Left hindlimb (tissue), 1 donor: Measurements from ENCODE around the gene PSTPIP1.

Experiments used
- DNase-seq: peaks from one replicate; pipeline ENCODE4 v3.0.0-alpha.2; 2018

Gene PSTPIP1

GRCh38 chr15:77001966-77002365, 7.0 kb downstream of the PSTPIP1 start:
- DNase-seq, result no peak

GRCh38 chr15:77002436-77002835, 7.5 kb downstream of the PSTPIP1 start:
- no peak for DNase-seq

GRCh38 chr15:77002954-77003912, 8.3 kb downstream of the PSTPIP1 start:
- DNase-seq, result no peak

GRCh38 chr15:77004189-77004588, 9.3 kb downstream of the PSTPIP1 start:
- no peak for DNase-seq

GRCh38 chr15:77009176-77009575, 14.2 kb downstream of the PSTPIP1 start:
- no peak for DNase-seq

- DNase-seq, result peak; percentile 15
Observed at GRCh38 chr15:77009646-77010311, 14.9 kb downstream of the PSTPIP1 start.

- peak; percentile 12 for DNase-seq
Observed at GRCh38 chr15:77010312-77010686, 15.4 kb downstream of the PSTPIP1 start.

GRCh38 chr15:77010857-77011256, 15.9 kb downstream of the PSTPIP1 start:
- DNase-seq, result peak; percentile 15

GRCh38 chr15:77012117-77012712, 17.3 kb downstream of the PSTPIP1 start:
- no peak for DNase-seq

GRCh38 chr15:77012868-77013267, 17.9 kb downstream of the PSTPIP1 start:
- DNase-seq, result peak; percentile 7

- peak; percentile 28 for DNase-seq
Observed at GRCh38 chr15:77013776-77014131, 18.8 kb downstream of the PSTPIP1 start.

GRCh38 chr15:77014132-77015081, 19.5 kb downstream of the PSTPIP1 start:
- peak; percentile 27 for DNase-seq

GRCh38 chr15:77015646-77016320, 20.9 kb downstream of the PSTPIP1 start:
- DNase-seq, result peak; percentile 46

GRCh38 chr15:77016321-77016695, 21.4 kb downstream of the PSTPIP1 start:
- DNase-seq, result no peak

- DNase-seq, result peak; percentile 15
Observed at GRCh38 chr15:77017091-77017660, 22.2 kb downstream of the PSTPIP1 start.

GRCh38 chr15:77017761-77018720, 23.1 kb downstream of the PSTPIP1 start:
- no peak for DNase-seq

- DNase-seq, result no peak
Observed at GRCh38 chr15:77018796-77019505, 24.0 kb downstream of the PSTPIP1 start.

GRCh38 chr15:77019521-77020331, 24.8 kb downstream of the PSTPIP1 start:
- DNase-seq, result no peak
